ENCODE results near the gene SLC49A4.

SLC49A4 gene

GRCh38 chr3:122794483-122794778, 438 bp upstream of the SLC49A4 start:
- TF ChIP-seq TAF1 (IDR thresholded peaks at IDR 0.05; ENCODE audit: borderline replicate concordance, insufficient read depth, low read length): no peak
- TF ChIP-seq SIN3A (IDR thresholded peaks at IDR 0.05; ENCODE audit: borderline replicate concordance, insufficient read depth, low read length): no peak
- no peak for TF ChIP-seq POLR2AphosphoS5 (IDR thresholded peaks at IDR 0.05; ENCODE audit: low read depth, low read length)
- no peak for TF ChIP-seq FOXP2 (optimal IDR thresholded peaks at IDR 0.05; ENCODE audit: borderline replicate concordance, extremely low read depth, extremely low read length, insufficient read depth)
- no peak for TF ChIP-seq REST (IDR thresholded peaks at IDR 0.05; ENCODE audit: insufficient read depth in 1 of 2, low read depth in 2 of 2, low read length in 2 of 2)

GRCh38 chr3:122795674-122796195, 866 bp downstream of the SLC49A4 start:
- TF ChIP-seq POLR2AphosphoS5 (IDR thresholded peaks at IDR 0.05; ENCODE audit: low read depth, low read length) (no peak), REST (IDR thresholded peaks at IDR 0.05; ENCODE audit: insufficient read depth in 1 of 2, low read depth in 2 of 2, low read length in 2 of 2) (no peak), FOXP2 (optimal IDR thresholded peaks at IDR 0.05; ENCODE audit: borderline replicate concordance, extremely low read depth, extremely low read length, insufficient read depth) (no peak), SIN3A (IDR thresholded peaks at IDR 0.05; ENCODE audit: borderline replicate concordance, insufficient read depth, low read length) (no peak)

- no peak for TF ChIP-seq SIN3A (IDR thresholded peaks at IDR 0.05; ENCODE audit: borderline replicate concordance, insufficient read depth, low read length)
- TF ChIP-seq REST (IDR thresholded peaks at IDR 0.05; ENCODE audit: insufficient read depth in 1 of 2, low read depth in 2 of 2, low read length in 2 of 2): no peak
- TF ChIP-seq FOXP2 (optimal IDR thresholded peaks at IDR 0.05; ENCODE audit: borderline replicate concordance, extremely low read depth, extremely low read length, insufficient read depth): no peak
- TF ChIP-seq TAF1 (IDR thresholded peaks at IDR 0.05; ENCODE audit: borderline replicate concordance, insufficient read depth, low read length): no peak
- no peak for TF ChIP-seq POLR2AphosphoS5 (IDR thresholded peaks at IDR 0.05; ENCODE audit: low read depth, low read length)
These were observed 2.4 kb downstream of the SLC49A4 start for GRCh38 chr3:122797291-122797690.

- no peak for TF ChIP-seq FOXP2 (optimal IDR thresholded peaks at IDR 0.05; ENCODE audit: borderline replicate concordance, extremely low read depth, extremely low read length, insufficient read depth)
- no peak for TF ChIP-seq TAF1 (IDR thresholded peaks at IDR 0.05; ENCODE audit: borderline replicate concordance, insufficient read depth, low read length)
- TF ChIP-seq REST (IDR thresholded peaks at IDR 0.05; ENCODE audit: insufficient read depth in 1 of 2, low read depth in 2 of 2, low read length in 2 of 2): no peak
- no peak for TF ChIP-seq SIN3A (IDR thresholded peaks at IDR 0.05; ENCODE audit: borderline replicate concordance, insufficient read depth, low read length)
- no peak for TF ChIP-seq POLR2AphosphoS5 (IDR thresholded peaks at IDR 0.05; ENCODE audit: low read depth, low read length)
These were observed 4.5 kb downstream of the SLC49A4 start for GRCh38 chr3:122799322-122799721.

- no peak for TF ChIP-seq REST (IDR thresholded peaks at IDR 0.05; ENCODE audit: insufficient read depth in 1 of 2, low read depth in 2 of 2, low read length in 2 of 2)
- TF ChIP-seq FOXP2 (optimal IDR thresholded peaks at IDR 0.05; ENCODE audit: borderline replicate concordance, extremely low read depth, extremely low read length, insufficient read depth): no peak
These were observed 5.2 kb downstream of the SLC49A4 start for GRCh38 chr3:122800031-122800430.
